ENCODE data around the gene VWA3A.
"Not testable (repeated sequence)": the region's sequence is repeated elsewhere in the genome, so short reads cannot be mapped to it uniquely, and the experiment has no call there.

The VWA3A gene

DNA sequence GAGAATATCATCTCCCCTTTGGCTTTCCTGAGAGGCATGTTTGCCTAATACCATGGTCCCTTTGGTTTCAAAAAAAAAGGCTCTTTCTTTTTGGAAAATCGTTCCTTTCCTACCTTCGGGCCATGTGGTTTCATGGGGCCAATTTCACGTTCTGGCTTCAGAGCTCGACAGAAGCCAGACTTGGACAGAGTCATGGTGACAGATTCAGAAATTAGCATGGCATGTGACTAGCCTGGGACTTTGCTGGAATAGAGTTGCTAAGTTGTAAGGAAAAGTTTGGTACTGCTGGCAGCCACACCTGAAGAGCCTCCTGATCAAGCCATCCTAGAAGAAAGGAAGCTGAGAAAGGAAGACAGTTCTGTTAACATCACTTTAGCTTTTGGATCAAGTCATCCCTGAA, 2.4 kb upstream of the VWA3A start:
- no peak for DNase-seq (ENCODE audit: low read depth in 4 of 4, low spot score in 1 of 4)

- no peak for DNase-seq (ENCODE audit: low read depth in 4 of 4, low spot score in 1 of 4)
Observed at GRCh38 chr16:22091721-22092120, 620 bp upstream of the VWA3A start.

GRCh38 chr16:22093331-22093730, 990 bp downstream of the VWA3A start:
- no peak for DNase-seq (ENCODE audit: low read depth in 4 of 4, low spot score in 1 of 4)

- DNase-seq (ENCODE audit: low read depth in 4 of 4, low spot score in 1 of 4), result no peak
Observed at GRCh38 chr16:22093996-22094395, 1.7 kb downstream of the VWA3A start.

GRCh38 chr16:22098405-22099255, 6.3 kb downstream of the VWA3A start:
- DNase-seq (ENCODE audit: low read depth in 4 of 4, low spot score in 1 of 4), result no peak

DNA sequence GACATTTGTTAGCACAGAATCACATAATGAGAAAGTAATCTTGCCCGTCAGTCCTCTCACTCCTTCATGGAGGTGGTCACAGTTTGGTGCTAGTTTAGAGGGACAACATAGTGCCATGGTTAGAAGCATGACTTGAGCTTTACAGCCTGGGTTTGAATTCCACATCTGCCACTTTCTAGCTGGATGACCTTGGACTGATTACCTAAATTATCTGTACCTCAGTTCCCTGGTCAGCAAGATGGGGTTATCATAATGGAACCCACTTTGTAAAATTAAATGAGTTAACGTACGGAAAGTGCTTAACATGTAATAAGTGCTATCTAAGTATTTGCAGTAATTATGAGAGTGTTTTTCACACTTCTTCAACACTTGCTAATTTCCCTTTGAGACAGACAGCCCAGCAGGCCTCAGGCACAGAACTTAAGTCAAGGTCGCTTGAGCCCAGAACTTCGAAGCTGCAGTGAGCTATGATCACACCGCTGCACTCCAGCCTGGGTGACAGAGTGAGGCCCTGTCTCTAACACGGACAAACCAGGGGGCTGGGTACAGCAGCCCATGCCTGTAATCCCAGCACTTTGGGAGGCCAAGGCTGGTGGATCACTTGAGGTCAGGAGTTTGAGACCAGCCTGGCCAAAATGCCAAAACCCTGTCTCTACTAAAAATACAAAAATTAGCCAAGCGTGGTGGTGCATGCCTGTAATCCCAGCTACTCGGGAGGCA, 7.1 kb downstream of the VWA3A start:
- no peak for DNase-seq (ENCODE audit: low read depth in 4 of 4, low spot score in 1 of 4)

DNA sequence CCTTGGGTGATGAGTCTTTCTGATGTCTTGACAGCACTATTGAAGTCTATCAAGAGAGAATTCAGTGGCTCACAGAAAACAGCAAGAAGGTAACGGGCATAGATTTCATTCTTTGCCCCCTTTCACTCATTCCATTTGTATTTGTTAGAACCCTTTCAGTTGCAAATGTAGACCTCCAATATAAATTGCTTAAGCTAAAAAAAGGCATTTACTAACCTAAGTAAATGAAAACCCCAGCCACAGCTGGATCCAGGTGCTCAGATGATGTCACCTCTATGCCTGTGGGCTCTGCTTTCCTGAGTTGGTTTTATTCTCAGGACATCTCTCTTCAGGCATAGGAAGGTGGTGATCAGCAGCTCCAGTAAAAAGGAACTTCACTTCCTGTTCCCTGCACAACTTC, 11.1 kb downstream of the VWA3A start:
- DNase-seq (ENCODE audit: low read depth in 4 of 4, low spot score in 1 of 4), result no peak

DNA sequence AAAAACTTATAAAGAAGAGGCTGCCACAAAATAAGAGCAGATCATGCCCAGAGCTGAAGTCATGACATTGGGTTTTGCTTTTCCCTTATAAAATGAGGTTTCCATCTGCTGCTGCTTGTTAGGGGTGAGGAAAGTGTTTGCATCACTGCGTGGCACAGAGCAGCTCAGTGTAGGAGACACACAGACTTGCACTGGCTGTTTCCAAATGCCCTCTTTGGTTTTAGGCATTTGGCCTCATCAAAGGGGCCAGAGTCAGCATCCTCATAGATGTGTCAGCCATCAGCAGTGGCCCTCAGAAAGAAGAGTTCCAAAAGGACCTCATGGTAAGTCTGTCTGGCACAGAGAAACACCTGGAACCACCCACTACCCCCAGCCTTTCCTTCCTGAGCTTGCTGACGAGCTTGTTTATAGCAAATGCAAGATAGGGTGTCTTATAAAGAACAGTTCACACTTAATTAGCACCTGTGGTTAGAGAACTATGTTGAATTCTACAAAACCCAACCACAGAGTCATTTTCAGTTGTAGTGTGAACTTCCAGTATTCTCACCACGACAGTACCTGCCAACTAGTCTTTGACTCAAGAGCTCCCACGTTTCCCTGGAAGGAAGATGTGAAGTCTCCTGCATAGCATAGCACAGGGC, 17.0 kb downstream of the VWA3A start:
- no peak for DNase-seq (ENCODE audit: low read depth in 4 of 4, low spot score in 1 of 4)

DNA sequence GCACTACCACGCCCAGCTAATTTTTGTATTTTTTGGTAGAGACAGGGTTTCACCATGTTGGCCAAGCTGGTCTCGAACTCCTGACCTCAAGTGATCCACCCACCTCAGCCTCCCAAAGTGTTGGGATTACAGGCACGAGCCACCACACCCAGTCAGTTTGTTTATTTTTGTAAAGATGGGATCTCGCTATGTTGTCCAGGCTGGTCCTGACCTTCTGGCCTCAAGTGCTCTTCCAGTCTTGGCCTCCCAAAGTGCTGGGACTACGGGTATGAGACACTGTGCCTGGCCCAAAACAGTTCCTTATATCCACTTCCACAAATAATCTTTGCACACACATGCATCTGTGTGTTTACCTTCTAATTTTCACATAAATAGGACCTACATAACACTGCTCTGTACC, 19.3 kb downstream of the VWA3A start:
- DNase-seq (ENCODE audit: low read depth in 4 of 4, low spot score in 1 of 4), result not testable (repeated sequence)

- no peak for DNase-seq (ENCODE audit: low read depth in 4 of 4, low spot score in 1 of 4)
Observed at GRCh38 chr16:22116095-22116700, 23.9 kb downstream of the VWA3A start.

GRCh38 chr16:22117609-22118008, 25.3 kb downstream of the VWA3A start:
- no peak for DNase-seq (ENCODE audit: low read depth in 4 of 4, low spot score in 1 of 4)

- DNase-seq (ENCODE audit: low read depth in 4 of 4, low spot score in 1 of 4), result no peak
Observed at GRCh38 chr16:22120440-22120839, 28.1 kb downstream of the VWA3A start.

GRCh38 chr16:22122239-22122638, 29.9 kb downstream of the VWA3A start:
- no peak for DNase-seq (ENCODE audit: low read depth in 4 of 4, low spot score in 1 of 4)

DNA sequence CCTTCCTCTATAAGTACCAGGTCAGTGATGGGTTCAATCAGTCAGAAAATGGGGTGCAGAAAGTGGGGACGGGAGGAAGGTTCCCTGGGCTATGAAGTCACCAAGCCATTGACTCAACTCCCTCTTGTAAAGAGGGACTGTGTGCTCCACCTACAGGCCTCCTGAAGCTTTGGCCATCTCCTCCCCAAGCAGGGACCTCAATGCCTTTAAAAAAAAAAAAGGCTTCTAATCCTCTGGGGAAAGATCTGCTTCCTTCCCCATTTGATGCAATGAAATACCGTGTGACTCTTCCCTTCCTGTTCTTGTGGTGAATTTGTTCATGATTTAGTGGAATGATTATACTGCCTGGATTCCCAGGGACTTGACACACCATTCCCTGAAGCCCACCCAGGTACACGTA, 30.8 kb downstream of the VWA3A start:
- no peak for DNase-seq (ENCODE audit: low read depth in 4 of 4, low spot score in 1 of 4)

DNA sequence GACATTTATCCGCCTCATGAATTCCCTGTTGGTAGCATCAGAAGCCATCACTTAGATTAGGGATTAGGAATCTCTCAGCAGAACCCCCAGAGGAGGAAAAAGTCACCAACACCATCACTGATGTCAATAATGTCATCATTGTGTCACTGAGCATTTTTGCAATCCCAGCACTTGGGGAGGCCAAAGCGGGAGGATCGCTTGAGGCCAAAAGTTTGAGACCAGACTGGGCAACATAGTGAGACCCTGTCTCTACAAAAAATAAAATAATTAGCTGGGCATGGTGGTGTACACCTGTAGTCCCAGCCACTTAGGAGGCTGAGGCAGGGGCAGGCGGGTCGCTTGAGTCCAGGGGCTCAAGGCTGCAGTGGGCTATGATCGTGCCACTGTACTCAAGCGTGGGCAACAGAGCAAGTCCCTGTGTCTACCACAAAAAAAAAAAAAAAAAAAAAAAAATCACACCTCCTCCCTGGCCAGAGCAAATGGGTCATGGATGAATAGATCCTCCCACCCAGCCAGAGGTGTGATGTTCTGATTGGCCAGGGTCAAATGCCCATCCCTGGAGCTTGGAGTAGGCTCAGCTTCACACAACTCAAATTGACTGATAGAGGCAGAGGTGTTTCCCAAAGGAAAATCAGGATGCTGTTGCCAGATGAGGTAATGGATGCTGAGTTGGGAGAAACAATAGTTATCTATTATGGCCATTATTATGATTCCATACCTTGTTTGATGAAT, 31.6 kb downstream of the VWA3A start:
- DNase-seq (ENCODE audit: low read depth in 4 of 4, low spot score in 1 of 4), result no peak

GRCh38 chr16:22124583-22125284, 32.4 kb downstream of the VWA3A start:
- no peak for DNase-seq (ENCODE audit: low read depth in 4 of 4, low spot score in 1 of 4)

DNA sequence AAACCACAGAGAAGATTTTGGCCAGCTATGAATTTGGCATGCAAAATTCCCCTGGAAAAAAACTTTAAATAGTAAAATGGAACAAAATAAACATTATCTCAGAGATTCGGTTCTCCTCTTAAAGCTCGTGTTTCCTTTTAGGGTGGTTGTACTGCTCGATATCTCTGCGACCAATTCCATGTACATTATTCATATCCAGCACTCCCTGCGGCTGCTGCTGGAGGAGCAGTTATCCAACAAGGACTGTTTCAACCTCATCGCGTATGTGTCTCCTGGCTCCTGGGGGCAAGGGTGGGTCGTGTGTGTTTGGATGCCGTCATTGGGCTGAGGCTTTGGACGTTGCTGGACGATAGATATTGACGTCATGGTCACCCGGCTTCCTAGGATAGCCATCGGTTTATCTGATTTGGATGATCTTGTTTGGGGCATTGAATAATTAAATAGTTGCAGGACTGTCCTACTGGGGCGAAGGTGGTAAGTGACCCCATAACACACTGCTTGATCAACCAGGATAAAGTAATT, 33.8 kb downstream of the VWA3A start:
- no peak for DNase-seq (ENCODE audit: low read depth in 4 of 4, low spot score in 1 of 4)

DNA sequence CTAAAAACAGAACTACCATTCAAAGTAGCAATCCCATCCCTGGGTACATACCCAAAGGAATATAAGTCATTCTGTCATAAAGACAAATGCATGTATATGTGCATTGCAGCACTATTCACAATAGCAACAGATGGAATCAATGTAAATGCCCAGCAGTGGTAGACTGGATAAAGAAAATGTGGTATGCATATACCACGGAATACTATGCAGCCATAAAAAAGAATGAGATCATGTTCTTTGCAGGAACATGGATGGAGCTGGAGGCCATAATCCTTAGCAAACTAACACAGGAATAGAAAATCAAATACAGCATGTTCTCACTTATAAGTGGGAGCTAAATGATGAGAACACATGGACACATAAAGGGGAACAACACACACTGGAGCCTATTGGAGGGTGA, 36.2 kb downstream of the VWA3A start:
- DNase-seq (ENCODE audit: low read depth in 4 of 4, low spot score in 1 of 4), result not testable (repeated sequence)

DNA sequence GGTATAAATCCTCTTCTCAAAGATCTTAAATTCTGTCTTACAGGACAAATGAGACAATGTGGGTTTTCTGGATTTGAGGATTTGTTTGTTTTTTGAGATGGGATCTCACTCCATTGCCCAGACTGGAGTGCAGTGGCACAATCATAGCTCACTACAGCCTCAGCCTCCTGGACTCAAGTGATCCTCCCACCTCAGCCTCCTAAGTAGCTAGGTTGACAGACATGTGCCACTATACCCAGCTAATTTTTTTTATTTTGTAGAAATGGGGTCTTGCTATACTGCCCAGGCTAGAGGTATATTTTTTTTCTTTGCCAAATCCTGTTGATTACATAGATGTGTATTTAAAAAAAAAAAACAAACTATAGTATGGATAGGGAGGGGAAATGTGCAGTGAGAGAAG, 38.2 kb downstream of the VWA3A start:
- DNase-seq (ENCODE audit: low read depth in 4 of 4, low spot score in 1 of 4), result no peak

GRCh38 chr16:22132801-22133200, 40.5 kb downstream of the VWA3A start:
- DNase-seq (ENCODE audit: low read depth in 4 of 4, low spot score in 1 of 4), result no peak
